IMR-90 (cell line): Measurements from ENCODE around the gene CHMP4B. TPM values are rescaled to one million over a fixed set of nuclear protein-coding genes. Genes with fewer than 3 reads are reported as not detected.

ENCODE experiments used
- ATAC-seq: fragments of 200-7000 bp; cut with Tn5 transposase; 2 replicates; pipeline ENCODE4 v1.9.1; 2020; ENCODE audit warnings: low read depth, mild to moderate bottlenecking, moderate library complexity
- BruUV-seq: library from RNA; stranded (reverse); fragments of 400-500 nt; replicated peaks from 2 replicates; lab custom pipeline; 2021; lab: Mats Ljungman, UMichigan
- CTCF ChIA-PET: fragments of 300-600 bp; formaldehyde crosslinking; extraction: SDS; loops from one replicate; lab custom pipeline; 2021; ENCODE audit warnings: antibody characterized with exemption; lab: Yijun Ruan, JAX
- POLR2A ChIA-PET: fragments of 300-600 bp; sonication (Branson Sonifier 250); formaldehyde crosslinking; loops from one replicate; lab custom pipeline; 2022; ENCODE audit warnings: antibody characterized with exemption; ENCODE audit not compliant: unreplicated experiment; lab: Charles Lee
- DNase-seq: peaks from one replicate; pipeline ENCODE4 v3.0.0; 2013
- H2AFZ ChIP-seq: replicated peaks from 2 replicates; pipeline ENCODE3; 2013; ENCODE audit warnings: low read length, mild to moderate bottlenecking; ENCODE audit not compliant: poor library complexity
- H2AK5ac ChIP-seq: 2 replicates; pipeline ENCODE4 v1.6.1; 2013; ENCODE audit warnings: low read depth, low read length, inconsistent platforms
- H2AK9ac ChIP-seq: replicated peaks from 2 replicates; pipeline ENCODE3; 2013; ENCODE audit warnings: mild to moderate bottlenecking, low read depth, low read length, moderate library complexity; ENCODE audit not compliant: poor library complexity
- H2BK120ac ChIP-seq: 2 replicates; pipeline ENCODE4 v1.6.1; 2013; ENCODE audit warnings: low read depth, low read length, inconsistent platforms
- H2BK15ac ChIP-seq: 3 replicates; pipeline ENCODE4 v1.6.1; 2013; ENCODE audit warnings: low read depth, low read length, inconsistent platforms
- H2BK20ac ChIP-seq: 2 replicates; pipeline ENCODE4 v1.6.1; 2013; ENCODE audit warnings: low read depth, mild to moderate bottlenecking, inconsistent platforms, low read length, moderate library complexity
- H2BK5ac ChIP-seq: 2 replicates; pipeline ENCODE4 v1.6.1; 2013; ENCODE audit warnings: mild to moderate bottlenecking, low read depth, low read length, inconsistent platforms; ENCODE audit not compliant: poor library complexity, severe bottlenecking
- H3K14ac ChIP-seq: replicated peaks from 2 replicates; pipeline ENCODE4 v1.6.1; 2013; ENCODE audit warnings: low read depth, low read length, inconsistent platforms
- H3K18ac ChIP-seq: 2 replicates; pipeline ENCODE4 v1.6.1; 2013; ENCODE audit warnings: low read depth, low read length, control low read depth
- H3K23ac ChIP-seq: 2 replicates; pipeline ENCODE4 v1.6.1; 2013; ENCODE audit warnings: low read depth, low read length, inconsistent platforms
- H3K27ac ChIP-seq: 2 replicates; pipeline ENCODE4 v1.5.1; 2013; ENCODE audit warnings: mild to moderate bottlenecking, control low read depth, low read length; ENCODE audit not compliant: insufficient read depth
- H3K27me3 ChIP-seq: 2 replicates; pipeline ENCODE4 v1.6.1; 2013; ENCODE audit warnings: low read length; ENCODE audit not compliant: control insufficient read depth, insufficient read depth
- H3K36me3 ChIP-seq: 2 replicates; pipeline ENCODE4 v1.6.1; 2013; ENCODE audit warnings: low read length, mixed read lengths; ENCODE audit not compliant: control insufficient read depth, insufficient read depth
- H3K4ac ChIP-seq: 2 replicates; pipeline ENCODE4 v1.6.1; 2013; ENCODE audit warnings: low read depth, low read length, inconsistent platforms
- H3K4me1 ChIP-seq: 2 replicates; pipeline ENCODE4 v1.6.1; 2013; ENCODE audit warnings: low read length, mixed read lengths; ENCODE audit not compliant: control insufficient read depth, insufficient read depth
- H3K4me2 ChIP-seq: 2 replicates; pipeline ENCODE4 v1.6.1; 2013; ENCODE audit warnings: low read depth, mild to moderate bottlenecking, control low read depth, low read length, moderate library complexity
- H3K4me3 ChIP-seq: 2 replicates; pipeline ENCODE4 v1.5.1; 2013; ENCODE audit warnings: low read depth, mild to moderate bottlenecking, control low read depth, low read length, moderate library complexity; ENCODE audit not compliant: insufficient read depth
- H3K56ac ChIP-seq: 2 replicates; pipeline ENCODE4 v1.6.1; 2013; ENCODE audit warnings: low read length, inconsistent platforms; ENCODE audit not compliant: insufficient read depth; ENCODE audit errors: extremely low read depth
- H3K79me1 ChIP-seq, 2 experiments: 2 replicates each; pipeline ENCODE4 v1.6.1; 2013; ENCODE audit warnings: low read length in 2 of 2, inconsistent platforms in 1 of 2, low read depth in 1 of 2
- H3K9ac ChIP-seq: 2 replicates; pipeline ENCODE4 v1.6.1; 2013; ENCODE audit warnings: low read depth, low read length, control low read depth
- H3K9me1 ChIP-seq: 2 replicates; pipeline ENCODE4 v1.6.1; 2013; ENCODE audit warnings: low read length, inconsistent platforms; ENCODE audit not compliant: insufficient read depth
- H3K9me3 ChIP-seq: 2 replicates; pipeline ENCODE4 v1.6.1; 2013; ENCODE audit warnings: low read length; ENCODE audit not compliant: control insufficient read depth, insufficient read depth
- H4K20me1 ChIP-seq: 2 replicates; pipeline ENCODE4 v1.6.1; 2013; ENCODE audit warnings: low read length, inconsistent platforms; ENCODE audit not compliant: insufficient read depth
- H4K5ac ChIP-seq: 2 replicates; pipeline ENCODE4 v1.6.1; 2013; ENCODE audit warnings: mild to moderate bottlenecking, low read depth, low read length, control low read depth
- H4K8ac ChIP-seq, 2 experiments: 2 replicates each; pipeline ENCODE4 v1.6.1; 2013; ENCODE audit warnings: low read depth in 2 of 2, low read length in 2 of 2, control low read depth in 1 of 2, inconsistent platforms in 1 of 2
- H4K91ac ChIP-seq: 2 replicates; pipeline ENCODE4 v1.6.1; 2013; ENCODE audit warnings: low read depth, low read length, inconsistent platforms; ENCODE audit not compliant: insufficient read depth
- BHLHE40 ChIP-seq: fragments of 150-350 bp; IDR thresholded peaks from 2 replicates; pipeline ENCODE4 v1.6.1; 2016; ENCODE audit warnings: mild to moderate bottlenecking, low read depth, low read length
- CHD1 ChIP-seq: IDR thresholded peaks from 2 replicates; pipeline ENCODE4 v1.6.1; 2012; ENCODE audit warnings: low read depth, low read length, improper control_type of control experiment
- CTCF ChIP-seq: conservative IDR thresholded peaks from 2 replicates; pipeline ENCODE4 v1.5.1; 2012; ENCODE audit warnings: mild to moderate bottlenecking, low read depth, low read length, improper control_type of control experiment
- FOS ChIP-seq: fragments of 150-350 bp; IDR thresholded peaks from 2 replicates; pipeline ENCODE4 v1.6.1; 2016; ENCODE audit warnings: low read depth, low read length
- MXI1 ChIP-seq: IDR thresholded peaks from 2 replicates; pipeline ENCODE4 v1.6.1; 2012; ENCODE audit warnings: low read depth, mild to moderate bottlenecking, low read length, moderate library complexity, borderline replicate concordance
- NFE2L2 ChIP-seq: fragments of 150-350 bp; IDR thresholded peaks from 2 replicates; pipeline ENCODE4 v1.6.1; 2016; ENCODE audit warnings: low read depth, mild to moderate bottlenecking, low read length
- RCOR1 ChIP-seq: IDR thresholded peaks from 2 replicates; pipeline ENCODE4 v1.6.1; 2012; ENCODE audit warnings: mild to moderate bottlenecking, low read length, improper control_type of control experiment; ENCODE audit not compliant: insufficient replicate concordance
- WGBS, 2 experiments: methylation state at CpG; one replicate each; pipeline versions ENCODE4 v1.1.5 to v1.1.7; 2013; ENCODE audit warnings: missing lambda C conversion rate in 2 of 2; ENCODE audit not compliant: insufficient read length in 1 of 2; ENCODE audit errors: extremely low coverage in 2 of 2; 5-methylcytosine and 5-hydroxymethylcytosine counted together
- dilution Hi-C: fragments of 300-500 bp; cut with HindIII; formaldehyde crosslinking; loops from one replicate; pipeline ENCODE4 v1.14.3; 2018; ENCODE audit warnings: low sequenced_read_pairs; ENCODE audit not compliant: unreplicated experiment
- in situ Hi-C: fragments of 300-500 bp; cut with MboI; formaldehyde crosslinking; loops from 3 replicates; pipeline ENCODE4 v1.14.3; 2019; ENCODE audit warnings: low sequenced_read_pairs, inconsistent platforms, mixed read lengths
- intact Hi-C: fragments of 100-400 bp; cut with micrococcal nuclease; formaldehyde crosslinking; loops from 2 replicates; pipeline ENCODE4 v1.10.0; 2022
- polyA plus RNA-seq, 3 experiments: library from polyadenylated mRNA; depleted of rRNA; stranded (reverse); fragments of >200 nt; gene quantifications; 2 replicates each; pipeline ENCODE4 v1.2.3, GENCODE V29; 2012; ENCODE audit warnings: low replicate concordance in 1 of 3
- total RNA-seq: library from RNA; depleted of rRNA; stranded (reverse); fragments of >200 nt; gene quantifications from 2 replicates; pipeline ENCODE4 v1.2.3, GENCODE V29; 2012

CHMP4B gene
- total and polyA plus RNA-seq, 2 of the 4 experiments (the other 2 are of a cell fraction): 30.3 to 94.8 TPM

GRCh38 chr20:33767777-33768138, 43.4 kb upstream of the CHMP4B start:
- Histone ChIP-seq H3K56ac (no peak overlapping the region), H3K18ac (no peak overlapping the region), H3K27me3 (no peaks in the 10 kb centered on the region), H3K4me1 (no peaks in the 10 kb centered on the region), H4K8ac (no peak overlapping the region), H3K9me3 (no peaks in the 10 kb centered on the region), H2BK20ac (no peak overlapping the region), H2BK5ac (no peak overlapping the region), H3K36me3 (peaks cover 7% of the 10 kb centered on the region; the same call in 1 of the 2 replicates), H3K4me3 (no peak overlapping the region), H2BK120ac (no peak overlapping the region), H3K9ac (no peak overlapping the region), H2AK9ac (no peak overlapping the region), H3K4ac (no peak overlapping the region), H2AFZ (no peak overlapping the region), H2BK15ac (no peak overlapping the region), H3K23ac (no peak overlapping the region), H3K14ac (no peak overlapping the region), H2AK5ac (no peak overlapping the region), H4K91ac (no peak overlapping the region), H3K4me2 (no peak overlapping the region), H3K79me1 (no peaks in the 10 kb centered on the region), H3K9me1 (peaks cover 6% of the 10 kb centered on the region; the same call in 1 of the 2 replicates), H4K20me1 (no peaks in the 10 kb centered on the region), H3K27ac (no peak overlapping the region), H4K5ac (no peak overlapping the region)
- POLR2A ChIA-PET: no interaction called here
- intact Hi-C loops (no loop called here), dilution Hi-C loops (no loop called here), in situ Hi-C loops (no loop called here)
- no peak for ATAC-seq
- no peak for TF ChIP-seq RCOR1
- TF ChIP-seq NFE2L2: no peak
- TF ChIP-seq CHD1: no peak
- no peak for TF ChIP-seq FOS
- no peak for TF ChIP-seq BHLHE40
- TF ChIP-seq CTCF: no peak
- no peak for TF ChIP-seq MXI1
- CTCF ChIA-PET: no interaction called here
- DNase-seq: no peak
- BruUV-seq: no TSS peak
- WGBS, 2 experiments: no CpG with 5 or more reads among the region's 2 CpGs
